Activated CD8-positive, alpha-beta T cell treated with anti-CD3 and anti-CD28 coated beads for 36 hours (primary cell): ENCODE data around the gene ERBB4. TPM values are rescaled to one million over a fixed set of nuclear protein-coding genes. Genes with fewer than 3 reads are reported as not detected.

Experiments used
- ATAC-seq: fragments of 200-7000 bp; cut with Tn5 transposase; one replicate; pipeline ENCODE4 v1.10.0; 2021; ENCODE audit warnings: mild to moderate bottlenecking, moderate library complexity
- CTCF ChIA-PET: fragments of 350-600 bp; sonication (Branson Sonifier 250); formaldehyde crosslinking; loops from one replicate; lab custom pipeline; 2021; ENCODE audit warnings: antibody characterized with exemption; lab: Charles Lee
- POLR2A ChIA-PET: fragments of 350-600 bp; sonication (Branson Sonifier 250); formaldehyde crosslinking; loops from one replicate; lab custom pipeline; 2021; ENCODE audit warnings: antibody characterized with exemption; lab: Charles Lee
- DNase-seq: peaks from one replicate; pipeline ENCODE4 v3.0.0-alpha.2; 2020
- H3K27ac Mint-ChIP-seq: one replicate; pipeline ENCODE4 v1.8.0; 2021; ENCODE audit warnings: mild to moderate bottlenecking, mixed read lengths
- H3K27me3 Mint-ChIP-seq: one replicate; pipeline ENCODE4 v1.8.0; 2021; ENCODE audit warnings: mixed read lengths
- H3K36me3 Mint-ChIP-seq: one replicate; pipeline ENCODE4 v1.8.0; 2021; ENCODE audit warnings: low read depth, mixed read lengths
- H3K4me1 Mint-ChIP-seq: one replicate; pipeline ENCODE4 v1.8.0; 2021; ENCODE audit warnings: low read depth, mixed read lengths
- H3K4me3 Mint-ChIP-seq: one replicate; pipeline ENCODE4 v1.8.0; 2021; ENCODE audit warnings: mild to moderate bottlenecking, moderate library complexity, mixed read lengths
- H3K9me3 Mint-ChIP-seq: one replicate; pipeline ENCODE4 v1.8.0; 2021; ENCODE audit warnings: mixed read lengths
- intact Hi-C: fragments of 100-400 bp; cut with micrococcal nuclease; formaldehyde crosslinking; loops from one replicate; pipeline ENCODE4 v1.10.0; 2022
- total RNA-seq, 2 experiments: library from RNA; stranded (reverse); gene quantifications; one replicate each; pipeline ENCODE4 v1.2.3, GENCODE V29; 2021
- TF ChIP-seq, protein P1 (sequence below): fragments of 200-600 bp; IDR thresholded peaks from one replicate; pipeline ENCODE4 v1.8.0; 2022; ENCODE audit warnings: antibody characterized with exemption, mild to moderate bottlenecking

ERBB4 gene
- total RNA-seq, 2 experiments from 2014 or later, result not detected

DNA sequence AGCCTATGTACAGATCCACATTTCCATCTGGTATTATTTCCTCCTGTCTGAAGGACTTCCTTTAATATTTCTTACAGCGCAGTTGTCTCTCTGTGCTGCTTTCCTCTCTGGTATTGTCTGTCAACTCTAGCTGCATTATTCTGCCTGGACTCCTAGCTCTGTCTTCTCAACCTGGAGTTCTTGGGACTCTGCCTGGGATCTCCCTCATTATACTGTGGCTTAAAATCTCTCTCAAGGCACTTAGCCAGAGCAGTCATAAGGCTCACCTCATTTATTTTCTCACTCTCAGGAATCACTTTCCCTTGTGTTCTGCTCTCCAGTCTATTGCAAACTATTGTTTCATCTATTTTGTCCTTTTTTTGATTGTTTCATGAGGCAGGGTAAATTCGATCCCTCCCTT is 850.4 kb downstream of the ERBB4 start:
- Mint-ChIP-seq H3K4me3 (no peak overlapping the region), H3K36me3 (no peaks in the 10 kb centered on the region), H3K27ac (no peak overlapping the region), H3K4me1 (no peaks in the 10 kb centered on the region), H3K27me3 (no peaks in the 10 kb centered on the region), H3K9me3 (peaks cover 19% of the 10 kb centered on the region)
- TF ChIP-seq, protein P1, sequence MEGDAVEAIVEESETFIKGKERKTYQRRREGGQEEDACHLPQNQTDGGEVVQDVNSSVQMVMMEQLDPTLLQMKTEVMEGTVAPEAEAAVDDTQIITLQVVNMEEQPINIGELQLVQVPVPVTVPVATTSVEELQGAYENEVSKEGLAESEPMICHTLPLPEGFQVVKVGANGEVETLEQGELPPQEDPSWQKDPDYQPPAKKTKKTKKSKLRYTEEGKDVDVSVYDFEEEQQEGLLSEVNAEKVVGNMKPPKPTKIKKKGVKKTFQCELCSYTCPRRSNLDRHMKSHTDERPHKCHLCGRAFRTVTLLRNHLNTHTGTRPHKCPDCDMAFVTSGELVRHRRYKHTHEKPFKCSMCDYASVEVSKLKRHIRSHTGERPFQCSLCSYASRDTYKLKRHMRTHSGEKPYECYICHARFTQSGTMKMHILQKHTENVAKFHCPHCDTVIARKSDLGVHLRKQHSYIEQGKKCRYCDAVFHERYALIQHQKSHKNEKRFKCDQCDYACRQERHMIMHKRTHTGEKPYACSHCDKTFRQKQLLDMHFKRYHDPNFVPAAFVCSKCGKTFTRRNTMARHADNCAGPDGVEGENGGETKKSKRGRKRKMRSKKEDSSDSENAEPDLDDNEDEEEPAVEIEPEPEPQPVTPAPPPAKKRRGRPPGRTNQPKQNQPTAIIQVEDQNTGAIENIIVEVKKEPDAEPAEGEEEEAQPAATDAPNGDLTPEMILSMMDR, result no peak
- ATAC-seq (no peak), DNase-seq (no peak)
- ChIA-PET POLR2A (no interaction called here), CTCF (no interaction called here)
- intact Hi-C loops, result no loop called here

DNA sequence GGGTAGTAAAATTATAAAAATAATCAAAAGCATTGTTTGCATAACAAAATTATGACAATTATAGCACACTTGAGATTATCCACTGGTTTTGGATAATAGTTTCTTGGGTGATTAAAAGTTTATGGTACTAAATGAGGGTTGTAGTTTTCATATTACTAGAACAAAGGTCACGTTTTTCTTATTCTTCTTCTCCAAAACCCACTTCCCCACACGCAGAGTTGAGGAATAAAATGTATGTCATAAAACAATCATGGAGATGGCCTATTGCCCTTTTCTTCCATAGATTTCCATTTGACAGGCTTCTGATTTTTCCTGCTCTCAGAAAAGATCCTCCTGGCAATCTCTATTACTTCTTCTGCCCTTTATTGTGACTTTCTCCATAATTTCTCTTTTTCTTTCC is 863.9 kb downstream of the ERBB4 start:
- intact Hi-C loops, result no loop called here
- ATAC-seq (no peak), DNase-seq (no peak)
- CTCF ChIA-PET, result no interaction called here
- Mint-ChIP-seq H3K9me3 (peaks cover 4% of the 10 kb centered on the region), H3K36me3 (no peaks in the 10 kb centered on the region), H3K27ac (no peak overlapping the region), H3K4me1 (no peaks in the 10 kb centered on the region), H3K27me3 (no peaks in the 10 kb centered on the region), H3K4me3 (no peak overlapping the region)
- POLR2A ChIA-PET, result no interaction called here
- TF ChIP-seq, protein P1, result no peak

DNA sequence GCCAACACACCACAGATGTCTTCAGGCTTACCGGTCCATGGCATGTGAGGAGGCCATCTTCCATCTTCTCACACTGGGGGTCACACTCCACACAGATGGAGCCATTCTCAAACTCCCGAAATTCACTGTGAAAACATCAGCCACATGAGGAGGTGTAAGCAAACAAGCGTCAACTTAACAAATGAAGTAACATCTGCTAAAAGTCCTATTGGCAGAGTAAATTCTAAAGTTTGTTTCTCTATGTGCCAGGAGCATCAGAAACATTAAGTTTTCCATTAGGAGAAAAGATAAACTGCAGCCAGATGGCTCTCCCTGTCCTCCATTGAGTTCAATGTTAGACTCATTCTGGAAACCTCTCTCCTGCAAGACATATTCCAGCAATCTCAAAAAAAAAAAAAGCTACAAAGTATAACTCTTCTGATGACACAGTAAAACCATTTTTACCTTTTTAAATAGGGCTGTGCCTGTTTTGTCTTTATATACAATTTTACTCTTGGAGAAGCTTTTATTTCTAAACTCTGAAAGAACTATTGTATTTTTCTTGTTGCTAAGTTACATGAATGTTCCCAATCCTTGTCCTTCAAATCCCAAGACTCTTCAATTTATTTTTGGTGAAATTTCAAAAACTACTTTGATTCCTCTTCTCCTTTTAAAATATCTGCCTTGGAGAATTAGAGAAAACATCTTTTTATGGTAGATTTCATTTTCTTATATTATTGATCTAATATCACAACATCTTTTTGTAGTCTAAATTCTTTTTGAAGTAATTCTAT is 865.3 kb downstream of the ERBB4 start:
- no peaks in the 10 kb centered on the region for H3K9me3 Mint-ChIP-seq
- H3K4me3 Mint-ChIP-seq, result no peak overlapping the region
- TF ChIP-seq, protein P1, result no peak
- ChIA-PET POLR2A (interaction anchor here (0.6 kb wide), 1 partner anchor 133 kb away, joined by 3 read pairs; no protein-coding TSS in a partner anchor), CTCF (no interaction called here)
- ATAC-seq (no peak), DNase-seq (no peak)
- no peaks in the 10 kb centered on the region for H3K27me3 Mint-ChIP-seq
- no peaks in the 10 kb centered on the region for H3K4me1 Mint-ChIP-seq
- H3K27ac Mint-ChIP-seq, result no peak overlapping the region
- H3K36me3 Mint-ChIP-seq, result no peaks in the 10 kb centered on the region
- intact Hi-C loops, result no loop called here

DNA sequence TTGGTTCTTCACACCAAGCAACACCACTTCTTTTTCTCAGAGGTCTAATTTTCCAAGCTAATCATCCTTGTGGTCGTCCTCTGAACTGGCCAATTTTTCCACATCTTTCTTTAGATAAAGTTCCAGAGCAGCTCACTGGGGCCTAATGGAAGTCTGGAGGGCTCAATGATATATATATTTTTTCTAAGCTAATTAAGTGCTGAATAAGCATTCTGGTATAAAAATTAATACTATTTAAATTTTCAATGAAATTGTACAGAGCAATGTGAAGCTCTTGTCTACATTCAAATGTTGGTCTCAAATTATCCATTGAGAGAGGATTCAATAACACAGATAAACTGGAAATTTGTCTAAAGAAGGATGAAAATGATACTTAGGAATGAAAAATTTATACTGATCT is 866.6 kb downstream of the ERBB4 start:
- DNase-seq, result no peak
- ATAC-seq, result no peak
- CTCF ChIA-PET, result no interaction called here
- Mint-ChIP-seq H3K27ac (no peak overlapping the region), H3K27me3 (no peaks in the 10 kb centered on the region), H3K36me3 (no peaks in the 10 kb centered on the region), H3K9me3 (no peaks in the 10 kb centered on the region), H3K4me1 (no peaks in the 10 kb centered on the region), H3K4me3 (no peak overlapping the region)
- intact Hi-C loops, result no loop called here
- POLR2A ChIA-PET, result no interaction called here
- TF ChIP-seq, protein P1, result no peak

DNA sequence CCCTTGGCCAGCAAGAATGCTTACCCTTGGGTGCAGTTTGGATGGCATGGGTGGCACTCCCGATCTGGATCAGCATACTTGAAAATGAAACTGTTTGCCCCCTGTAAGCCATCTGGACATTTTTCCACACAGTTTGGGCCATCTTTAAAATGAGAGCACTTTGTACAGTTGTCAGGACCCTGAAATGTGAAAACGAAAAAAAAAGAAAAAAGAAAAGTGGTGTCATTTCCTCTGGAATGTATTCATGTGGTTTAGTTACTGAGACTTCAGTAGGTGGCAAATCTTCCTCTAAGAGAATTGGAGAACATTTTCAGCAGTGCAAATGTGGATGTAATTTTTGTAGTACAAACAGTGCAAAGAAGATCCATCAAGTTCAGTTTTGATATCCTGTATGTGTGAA is 873.3 kb downstream of the ERBB4 start:
- ChIA-PET POLR2A (no interaction called here), CTCF (no interaction called here)
- no peak for ATAC-seq
- H3K4me1 Mint-ChIP-seq, result no peaks in the 10 kb centered on the region
- no peak for DNase-seq
- no peak overlapping the region for H3K27ac Mint-ChIP-seq
- no peak overlapping the region for H3K4me3 Mint-ChIP-seq
- intact Hi-C loops, result no loop called here
- TF ChIP-seq, protein P1, result no peak
- no peaks in the 10 kb centered on the region for H3K27me3 Mint-ChIP-seq
- no peaks in the 10 kb centered on the region for H3K9me3 Mint-ChIP-seq
- H3K36me3 Mint-ChIP-seq, result no peaks in the 10 kb centered on the region
